Activated CD8-positive, alpha-beta memory T cell treated with anti-CD3 and anti-CD28 coated beads, Interleukin-2, amount 50 U/mL, for 48 hours (primary cell): ENCODE data around the gene PID1.

Experiments used
- DNase-seq: peaks from one replicate; pipeline ENCODE4 v3.0.0-alpha.2; 2020

Gene PID1

GRCh38 chr2:229257985-229258384, 13.1 kb downstream of the PID1 start:
- no peak for DNase-seq

DNA sequence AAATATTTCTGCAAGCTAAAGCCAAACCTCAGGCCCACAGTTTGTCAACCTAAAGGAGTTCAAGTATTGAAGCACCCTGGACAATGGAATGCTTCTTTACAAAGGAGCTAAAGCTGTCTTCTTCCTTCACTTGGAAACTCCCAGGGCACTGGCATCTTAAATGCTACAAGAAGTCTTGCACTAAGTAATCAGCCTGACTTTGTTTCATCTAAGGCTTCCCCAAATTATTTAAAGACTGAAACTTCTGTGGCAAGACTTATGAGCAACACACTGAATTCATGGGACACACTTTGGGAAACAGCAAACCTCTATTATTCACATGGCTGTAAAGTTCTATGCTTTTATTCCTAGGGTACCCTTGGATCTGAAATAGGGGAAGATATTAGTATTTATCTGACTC, 14.7 kb downstream of the PID1 start:
- DNase-seq: no peak

- DNase-seq: no peak
Measured at GRCh38 chr2:229254206-229254605, 16.9 kb downstream of the PID1 start.

DNA sequence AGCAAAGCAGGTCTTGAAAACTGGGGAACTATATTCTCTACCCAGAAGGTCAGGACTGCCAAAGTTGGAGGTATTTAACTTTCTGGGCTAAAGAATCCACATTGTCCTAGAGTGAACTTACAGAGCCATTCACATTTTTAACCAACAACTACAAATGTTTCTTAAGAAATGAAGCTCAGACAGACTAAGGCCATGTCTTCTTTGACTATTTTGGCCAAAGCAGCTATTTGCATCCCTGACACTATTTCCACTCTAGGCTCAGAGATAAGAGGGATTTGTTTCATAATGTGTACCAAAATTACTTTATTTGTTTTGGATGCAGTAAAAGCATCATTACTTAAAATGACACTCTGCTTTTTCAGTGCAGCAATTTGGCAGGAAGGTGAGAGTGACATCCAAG, 18.1 kb downstream of the PID1 start:
- DNase-seq: no peak

DNA sequence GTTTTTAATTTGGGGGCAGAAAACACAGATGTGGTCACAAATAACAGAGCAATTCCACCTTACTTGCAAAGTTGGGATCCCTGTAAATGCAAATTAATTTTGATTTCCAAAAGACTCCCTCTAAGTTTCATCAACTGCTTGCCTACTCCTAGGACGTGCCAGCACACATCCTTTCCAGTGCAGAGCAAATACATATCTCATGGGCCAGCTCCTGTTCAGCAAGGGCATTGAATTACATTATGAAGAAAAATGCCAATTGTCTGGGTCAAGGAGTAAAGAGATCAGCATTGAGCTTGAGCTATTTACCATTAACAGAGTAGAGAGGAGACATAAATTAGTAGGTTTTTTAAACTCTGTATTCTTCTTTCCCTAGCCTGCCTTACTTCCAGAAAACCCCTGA, 18.8 kb downstream of the PID1 start:
- DNase-seq: no peak

- no peak for DNase-seq
Measured at GRCh38 chr2:229249536-229249935, 21.6 kb downstream of the PID1 start.

- DNase-seq: no peak
Measured at GRCh38 chr2:229246334-229246733, 24.8 kb downstream of the PID1 start.

GRCh38 chr2:229244975-229245374, 26.1 kb downstream of the PID1 start:
- DNase-seq: no peak

DNA sequence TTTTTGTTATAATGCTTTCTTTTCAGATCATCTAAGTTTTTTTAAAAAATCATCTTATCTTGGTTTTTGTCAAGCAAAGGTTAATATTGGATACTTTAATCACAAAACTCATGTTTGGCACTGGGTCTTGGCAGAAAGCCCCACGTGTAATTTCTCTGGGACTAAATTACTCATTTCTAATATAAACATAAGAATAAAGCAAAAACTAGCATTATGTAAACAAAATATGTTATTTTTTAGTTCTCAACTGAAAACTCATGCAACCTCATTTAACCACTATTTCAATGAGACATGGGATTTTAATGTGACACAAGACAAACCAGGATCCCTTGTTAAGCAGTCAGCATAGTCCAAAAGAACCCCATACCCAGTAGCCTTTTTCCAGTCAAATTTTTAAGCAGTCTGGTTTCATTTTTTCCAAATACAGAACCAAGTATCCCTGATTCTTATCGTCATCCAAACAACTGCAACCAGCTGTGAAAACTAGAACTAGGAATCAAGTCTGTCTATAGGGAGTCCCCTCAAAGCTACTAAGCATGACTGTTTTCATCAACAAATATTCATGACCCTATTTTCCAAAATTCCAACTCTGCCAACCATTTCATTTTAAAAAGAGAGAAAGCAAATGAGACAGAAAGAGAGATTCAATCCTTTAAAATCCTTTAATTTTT, 27.1 kb downstream of the PID1 start:
- DNase-seq: no peak

DNA sequence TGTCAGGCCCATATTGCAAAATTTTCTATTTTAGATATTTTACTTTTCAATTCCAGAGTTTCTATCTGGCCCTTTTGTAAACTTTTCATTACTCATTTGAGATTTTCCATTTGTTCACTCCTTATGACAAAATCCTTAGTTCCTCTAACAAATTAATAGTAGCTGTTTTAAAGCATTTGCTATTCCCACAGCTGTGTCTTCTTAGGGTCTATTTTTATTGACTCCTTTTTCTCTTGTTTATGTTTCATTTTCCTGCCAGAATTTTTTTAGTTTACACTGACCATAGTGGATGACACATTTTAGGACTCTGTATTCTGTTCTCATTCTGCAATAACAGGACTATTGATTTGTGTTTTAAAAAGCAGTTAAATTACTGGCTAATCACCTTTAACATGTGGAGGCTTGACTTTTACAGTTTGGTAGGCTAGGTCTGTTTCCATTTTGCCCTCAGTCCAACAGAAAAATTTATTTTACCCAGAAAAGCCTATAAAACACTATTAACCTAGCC, 30.0 kb downstream of the PID1 start:
- DNase-seq: no peak

DNA sequence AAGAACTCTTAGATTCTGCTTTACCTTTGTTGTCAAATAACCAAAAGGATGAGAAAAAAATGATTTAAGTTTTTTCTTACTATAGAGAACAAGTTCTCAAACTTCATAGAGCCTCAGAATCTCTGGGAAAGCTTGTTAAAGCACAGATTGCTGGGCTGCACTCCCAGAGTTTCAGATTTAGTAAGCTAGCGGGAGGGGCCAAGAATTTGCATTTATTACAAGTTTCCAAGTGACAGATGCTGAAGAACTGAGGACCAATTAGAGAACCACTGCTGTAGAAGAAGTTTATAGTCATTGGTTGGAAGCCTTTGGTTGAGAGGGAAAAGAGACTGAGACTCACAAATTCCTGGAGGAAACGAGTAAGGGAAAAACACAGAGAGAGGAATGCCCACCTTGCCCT, 32.1 kb downstream of the PID1 start:
- no peak for DNase-seq

DNA sequence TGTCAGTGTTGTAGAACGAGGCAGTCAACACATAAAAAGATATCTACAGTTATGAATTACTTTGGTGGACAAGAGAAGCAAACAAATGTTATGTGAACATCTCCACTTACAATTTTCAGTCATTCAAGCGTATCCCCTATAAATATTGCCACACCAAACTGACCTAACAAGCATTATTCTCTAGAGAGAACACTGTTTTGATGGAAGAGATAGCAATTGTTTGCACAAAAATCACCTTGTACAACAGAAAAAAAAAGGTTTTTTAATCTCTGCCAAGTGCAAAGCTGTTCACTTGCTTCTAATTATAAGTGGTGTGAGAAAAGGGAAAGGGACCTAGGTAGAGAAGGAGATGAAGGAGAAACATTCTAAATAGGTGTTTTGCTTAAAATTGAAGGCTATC, 33.8 kb downstream of the PID1 start:
- no peak for DNase-seq

DNA sequence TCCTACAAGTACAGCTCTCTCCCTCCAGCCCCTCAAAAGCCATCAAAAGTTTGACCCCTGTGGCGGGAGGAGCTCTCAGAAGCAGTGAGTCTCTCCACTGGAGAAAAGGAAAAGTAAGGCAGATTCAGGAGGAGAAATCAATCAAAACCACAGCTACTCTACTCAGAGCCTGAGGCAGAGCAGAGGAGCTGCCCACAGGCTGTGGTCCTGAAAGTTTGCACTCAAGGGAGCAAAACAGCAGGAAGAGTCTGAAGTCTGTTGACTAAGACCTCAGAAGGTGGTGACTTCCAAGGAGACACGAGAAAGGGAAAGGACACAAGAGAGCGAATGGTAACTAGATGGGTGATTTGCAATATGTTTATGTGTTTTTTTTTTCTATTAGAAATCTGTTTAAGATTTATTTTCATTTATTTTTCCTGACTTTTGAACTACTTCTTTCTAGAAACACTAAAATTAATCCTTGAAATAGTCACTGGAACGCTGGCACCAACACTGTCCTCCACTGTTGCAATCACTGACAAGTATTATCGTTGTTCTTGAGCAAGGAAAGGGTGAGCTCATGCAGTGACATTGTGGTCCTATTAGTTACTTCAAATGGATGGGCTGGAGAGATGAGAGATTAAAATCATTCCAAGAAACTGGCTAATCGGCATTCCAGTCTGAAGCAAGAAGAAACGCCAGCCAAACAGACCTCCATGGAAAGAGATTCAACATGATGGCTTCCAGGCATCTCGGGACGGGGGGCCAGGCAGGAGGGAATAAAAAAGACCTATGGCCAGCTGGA, 35.8 kb downstream of the PID1 start:
- DNase-seq: no peak

DNA sequence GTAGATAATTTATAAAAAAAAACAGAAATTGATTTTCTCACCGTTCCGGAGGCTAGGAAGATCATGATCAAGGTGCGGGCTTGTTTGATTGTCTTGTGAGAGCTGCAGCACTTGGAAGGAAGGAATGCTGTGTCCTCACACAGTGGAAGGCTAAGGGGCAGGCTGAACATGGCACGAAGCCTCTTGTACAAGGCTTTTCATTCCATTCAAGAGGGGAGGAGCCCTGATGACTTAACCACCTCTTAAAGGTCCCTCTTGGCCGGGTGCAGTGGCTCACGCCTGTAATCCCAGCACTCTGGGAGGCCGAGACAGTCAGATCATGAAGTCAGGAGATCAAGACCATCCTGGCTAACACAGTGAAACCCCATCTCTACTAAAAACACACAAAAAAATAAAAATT, 39.2 kb downstream of the PID1 start:
- DNase-seq: no peak

GRCh38 chr2:229231328-229231868, 39.7 kb downstream of the PID1 start:
- DNase-seq: no peak

DNA sequence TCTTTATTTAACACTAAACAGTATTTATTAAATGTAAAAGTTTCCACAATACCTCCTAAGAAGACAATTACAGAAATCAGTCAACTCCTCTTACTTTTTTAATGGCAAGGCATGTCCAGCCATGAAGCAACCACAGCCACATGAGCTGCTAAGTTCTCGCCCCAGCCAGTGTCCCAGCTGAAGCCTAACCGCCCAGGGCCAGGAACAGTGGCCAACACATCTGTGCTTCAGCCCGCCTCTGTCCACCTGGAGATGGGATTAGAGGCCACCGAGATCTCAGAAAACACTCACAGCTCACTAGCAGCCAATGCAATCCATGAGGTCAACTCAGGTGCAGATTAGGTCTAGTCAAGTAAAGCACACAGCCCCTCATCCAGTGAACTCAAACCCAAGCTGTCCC, 40.2 kb downstream of the PID1 start:
- DNase-seq: no peak

GRCh38 chr2:229230256-229230655, 40.8 kb downstream of the PID1 start:
- no peak for DNase-seq

DNA sequence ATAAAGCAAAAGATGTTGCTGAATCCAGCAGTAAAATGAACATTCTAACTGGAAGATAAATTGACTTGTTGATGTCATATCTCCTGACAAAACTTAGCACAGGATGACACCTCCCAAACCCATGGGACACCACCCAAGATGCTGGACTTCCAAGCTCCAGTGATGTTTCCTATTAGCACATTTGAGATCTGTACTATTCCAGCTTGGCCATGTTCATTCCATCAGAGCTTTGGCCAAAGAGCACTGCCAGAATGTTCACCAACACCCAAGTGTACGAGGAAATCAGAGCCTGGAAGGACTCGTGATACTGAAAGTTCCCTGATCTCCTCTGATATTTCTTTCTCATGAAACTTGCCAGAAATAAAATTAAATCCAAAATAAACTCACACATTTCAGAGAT, 44.7 kb downstream of the PID1 start:
- no peak for DNase-seq

DNA sequence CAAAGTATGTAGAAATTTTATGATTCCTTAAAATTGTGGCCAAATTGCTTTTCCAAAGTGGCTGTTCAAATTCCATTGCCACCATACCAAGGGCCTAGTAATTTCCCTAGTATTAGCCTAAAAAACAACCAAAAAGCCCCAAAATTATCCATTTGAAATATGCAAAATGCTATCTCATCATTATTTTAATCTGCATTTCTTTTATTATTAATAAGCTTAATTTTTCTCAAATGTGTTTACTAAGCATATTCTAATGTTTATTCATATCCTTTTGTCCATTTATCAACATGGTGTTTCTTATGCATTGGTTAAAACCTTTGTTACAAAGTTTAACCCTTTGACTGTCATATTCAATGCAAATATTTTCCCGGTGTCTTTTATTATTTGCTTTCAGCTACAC, 48.0 kb downstream of the PID1 start:
- DNase-seq: no peak

- no peak for DNase-seq
Measured at GRCh38 chr2:229221641-229222040, 49.4 kb downstream of the PID1 start.

- DNase-seq: no peak
Measured at GRCh38 chr2:229220254-229220653, 50.8 kb downstream of the PID1 start.

GRCh38 chr2:229218329-229218921, 52.7 kb downstream of the PID1 start:
- no peak for DNase-seq

GRCh38 chr2:229212241-229212640, 58.8 kb downstream of the PID1 start:
- no peak for DNase-seq

DNA sequence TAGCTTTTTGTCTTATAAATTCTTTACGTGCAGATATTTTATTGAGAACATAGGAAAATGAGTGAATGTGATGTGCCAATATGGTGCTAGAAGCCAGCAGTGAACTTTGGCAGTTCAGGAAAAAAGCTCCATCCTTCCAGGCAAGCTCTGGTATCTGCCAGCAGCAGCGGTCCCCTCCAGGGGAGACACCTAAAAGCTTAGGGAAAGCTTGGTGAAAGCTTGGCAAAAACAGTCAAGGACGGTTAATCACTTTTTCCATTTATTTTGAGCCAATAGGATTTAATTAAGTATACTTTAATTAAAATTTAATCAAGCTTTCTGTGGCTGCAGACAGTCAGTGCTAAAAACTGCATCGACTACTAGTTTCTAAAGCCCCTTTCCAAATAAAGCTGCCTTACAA, 60.4 kb downstream of the PID1 start:
- DNase-seq: no peak
